T47D (cell line): ENCODE data around the gene IWS1.
"Not testable (repeated sequence)": the region's sequence is repeated elsewhere in the genome, so short reads cannot be mapped to it uniquely, and the experiment has no call there.

Experiments
- DNase-seq, 2 experiments: peaks; one replicate each; pipeline versions ENCODE4 v3.0.0 to v3.0.0-alpha.2; 2011 to 2012; ENCODE audit warnings: low read depth in 1 of 2, low spot score in 1 of 2
- JUND ChIP-seq: IDR thresholded peaks from 2 replicates; pipeline ENCODE4 v1.6.1; 2012; ENCODE audit warnings: low read depth
- in situ Hi-C: cut with HindIII; loops from 2 replicates; pipeline ENCODE4 v1.10.0; 2016; ENCODE audit warnings: low sequenced_read_pairs, low pct_unique_long_range_greater_than_20kb

The IWS1 gene

DNA sequence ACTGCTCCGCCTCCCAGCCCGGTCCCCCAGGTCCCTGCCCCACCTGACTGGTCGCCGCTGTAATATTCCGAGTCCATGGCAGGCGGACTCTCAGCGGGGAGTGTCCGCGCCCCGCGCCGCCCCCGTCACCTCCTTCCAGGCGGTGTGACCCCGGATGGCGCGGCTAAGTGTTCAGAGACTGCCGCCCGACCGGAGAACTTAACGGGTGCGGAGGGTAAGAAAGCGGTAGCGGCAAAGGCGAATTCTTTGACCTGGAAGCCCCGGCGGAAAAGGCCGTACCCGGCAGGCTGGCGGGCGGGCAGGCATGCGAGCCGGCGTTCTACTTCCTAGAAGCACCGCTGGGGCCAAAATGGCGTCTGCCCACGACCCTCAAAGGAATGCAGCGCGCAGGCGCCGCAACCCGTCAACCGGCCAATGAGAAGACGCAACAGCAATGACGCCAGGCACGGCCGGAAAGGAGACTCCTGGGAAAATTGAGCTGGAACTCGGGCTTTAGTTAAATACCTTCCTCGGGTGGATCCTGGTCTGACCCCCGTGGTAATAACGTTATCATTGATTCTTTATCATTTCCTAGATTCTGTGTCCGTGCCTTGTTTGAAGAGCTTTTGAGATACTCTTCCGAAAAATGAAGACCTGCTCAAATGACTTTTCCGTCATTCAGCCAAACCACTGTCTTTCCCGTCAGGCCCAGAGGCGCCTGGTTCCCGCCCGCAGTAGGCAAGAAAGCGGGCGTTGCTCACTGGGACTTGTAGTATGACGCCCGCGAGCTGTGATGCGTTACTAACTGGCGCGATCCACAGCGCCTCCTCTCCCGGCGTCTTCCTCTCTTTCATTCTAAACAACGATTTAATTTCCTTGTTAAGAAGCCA is at the start of gene IWS1:
Gene IWS1 (minus strand): TSS at position 358 of the 869 bp plus-strand sequence. CDS start 281 bp downstream, at position 77.
- in situ Hi-C loops = no loop called here
- TF ChIP-seq JUND = no peak
- DNase-seq = peak; percentile 78 to 95

DNA sequence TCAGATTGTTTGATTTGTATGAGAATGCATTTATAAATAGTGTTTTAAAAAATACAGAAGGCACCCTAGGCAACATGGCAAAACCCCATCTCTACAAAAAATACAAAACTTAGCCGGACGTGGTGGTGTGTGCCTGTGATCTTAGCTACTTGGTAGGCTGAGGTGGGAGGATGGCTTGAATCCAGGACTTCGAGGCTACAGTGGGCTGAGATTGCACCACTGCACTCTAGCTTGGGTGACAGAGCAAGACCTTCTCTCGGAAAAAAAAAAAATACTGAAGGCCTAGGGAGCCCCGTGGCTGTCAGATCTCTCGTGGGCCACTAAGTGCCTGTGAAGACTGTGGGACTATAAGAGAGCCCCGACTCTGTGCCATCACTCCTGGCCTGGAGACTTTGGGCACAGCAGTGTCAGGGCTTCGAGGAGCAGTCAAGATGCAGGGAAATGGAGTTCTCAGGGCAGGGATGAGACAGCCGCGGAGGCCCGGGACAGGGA is 49.7 kb upstream of the IWS1 start:
- no peak for DNase-seq
- in situ Hi-C loops = no loop called here
- TF ChIP-seq JUND = no peak

DNA sequence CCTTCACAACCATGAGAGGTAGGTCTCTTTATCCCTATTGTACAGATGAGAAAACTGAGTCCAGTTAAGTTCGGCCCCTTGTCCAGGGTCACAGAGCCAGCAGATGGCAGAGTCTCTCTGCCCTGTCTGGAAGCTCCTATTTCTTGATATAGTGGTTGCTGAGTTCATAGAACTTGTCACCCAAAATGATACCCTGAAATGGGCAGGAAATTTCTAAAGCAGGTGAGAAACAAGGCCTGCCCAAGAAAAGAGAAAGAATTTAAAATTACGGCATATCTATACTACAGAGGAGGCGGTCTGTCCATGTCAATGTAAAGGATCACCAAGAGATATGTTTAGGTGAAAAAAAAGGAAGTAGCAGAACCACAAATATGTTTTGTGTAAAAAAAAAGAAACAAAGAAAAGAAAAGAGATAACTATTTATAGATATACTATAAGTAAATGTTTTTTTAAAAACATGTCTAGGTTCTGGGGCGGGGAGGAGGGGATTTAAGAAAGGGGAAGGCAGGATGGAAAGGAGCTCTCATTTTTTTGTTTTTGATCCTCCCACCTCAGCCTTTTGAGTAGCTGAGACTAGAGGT is 49.0 kb upstream of the IWS1 start:
- in situ Hi-C loops = no loop called here
- no peak for TF ChIP-seq JUND
- DNase-seq = no peak

DNA sequence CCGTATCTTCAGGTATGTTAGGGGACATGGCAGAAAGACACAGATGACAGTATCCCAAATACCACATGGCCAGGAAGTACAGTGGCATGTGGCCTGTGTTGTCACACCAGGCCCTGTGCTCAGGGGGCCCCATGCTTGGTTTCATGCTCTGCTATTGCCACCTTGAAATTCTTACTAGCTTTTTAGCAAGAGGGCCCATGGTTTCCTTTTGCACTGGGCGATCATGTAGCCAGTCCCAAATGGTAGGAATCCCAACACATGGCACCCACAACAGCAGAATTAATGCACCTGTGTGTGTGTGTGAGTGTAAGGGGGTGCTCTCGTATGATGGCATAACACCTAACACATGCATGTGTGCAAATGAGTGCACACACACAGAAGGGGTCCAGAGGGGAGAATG is 48.4 kb upstream of the IWS1 start:
- no peak for DNase-seq
- in situ Hi-C loops = no loop called here
- no peak for TF ChIP-seq JUND

DNA sequence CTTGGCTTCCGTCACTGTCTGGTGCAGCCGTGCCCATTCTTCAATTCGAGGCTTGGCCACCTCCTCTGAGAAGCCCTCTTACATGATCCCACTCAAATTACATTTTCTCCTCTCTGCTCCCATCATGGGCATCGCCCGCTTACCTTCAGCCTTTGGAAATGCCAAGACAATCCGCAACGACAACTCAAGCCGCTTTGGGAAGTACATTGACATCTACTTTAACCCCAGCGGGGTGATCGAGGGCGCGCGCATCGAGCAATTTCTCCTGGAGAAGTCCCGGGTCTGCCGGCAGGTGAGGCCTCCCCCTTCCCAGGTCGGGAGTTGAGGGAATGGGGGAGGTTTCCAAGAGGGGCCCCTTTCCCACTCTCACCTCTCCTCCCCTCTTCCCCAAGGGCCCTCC is 47.5 kb upstream of the IWS1 start:
- in situ Hi-C loops = no loop called here
- TF ChIP-seq JUND = no peak

DNA sequence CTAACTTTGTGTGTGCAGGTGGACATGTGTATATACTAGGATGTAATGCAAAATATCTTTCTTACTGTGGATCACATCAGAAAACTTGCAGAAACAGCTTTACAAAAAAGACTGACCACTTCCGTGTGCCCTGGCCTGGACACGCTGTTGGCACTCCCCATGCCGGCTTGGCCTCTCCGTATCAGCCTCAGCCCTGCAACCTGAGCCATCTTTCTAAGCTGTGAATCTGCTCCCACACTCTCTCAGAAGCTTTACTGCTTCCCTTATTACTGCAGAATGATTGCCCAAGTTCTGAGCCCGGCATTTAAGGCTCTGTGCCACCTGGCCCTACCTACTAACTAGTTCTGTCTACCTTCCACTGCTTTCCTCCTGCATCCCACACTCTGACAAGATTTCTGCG is 47.0 kb upstream of the IWS1 start:
- in situ Hi-C loops = no loop called here
- TF ChIP-seq JUND = no peak
- no peak for DNase-seq

More for the DNA sequence above, 47.5 kb upstream of the IWS1 start:
- no peak for DNase-seq

DNA sequence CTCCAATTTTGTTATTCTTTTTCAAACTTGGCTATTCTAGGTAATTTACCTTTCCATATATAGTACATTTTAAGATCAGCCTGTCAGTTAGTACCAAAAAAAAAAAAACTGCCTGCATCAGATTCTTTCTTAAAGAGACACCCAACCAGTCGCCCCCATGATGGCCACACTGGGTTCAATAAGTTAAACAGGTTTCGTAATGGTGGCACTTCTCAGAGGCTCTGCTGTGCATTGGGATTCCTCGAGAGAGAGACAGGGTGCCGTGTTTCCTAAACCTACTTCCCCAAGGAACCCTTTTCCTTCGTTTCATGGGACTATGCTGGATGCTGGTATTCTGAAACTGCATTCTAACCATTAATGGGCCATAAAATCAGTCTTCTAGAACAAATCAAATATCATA is 46.6 kb upstream of the IWS1 start:
- in situ Hi-C loops = no loop called here
- no peak for DNase-seq
- no peak for TF ChIP-seq JUND

DNA sequence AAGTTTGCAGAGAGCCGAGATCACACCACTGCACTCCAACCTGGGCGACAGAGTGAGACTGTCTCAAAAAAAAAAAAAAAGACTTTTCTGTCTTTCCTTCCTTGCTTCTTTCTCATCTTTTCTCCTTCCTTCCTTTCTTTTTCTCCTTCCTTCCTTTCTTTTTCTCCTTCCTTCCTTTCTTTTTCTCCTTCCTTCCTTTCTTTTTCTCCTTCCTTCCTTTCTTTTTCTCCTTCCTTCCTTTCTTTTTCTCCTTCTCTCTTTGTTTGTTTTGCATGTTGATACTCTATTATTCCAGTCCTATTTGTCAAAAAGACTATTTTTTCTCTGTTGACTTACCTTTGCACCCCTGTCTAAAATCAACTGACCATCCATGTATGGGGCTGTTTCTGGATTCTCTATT is 46.1 kb upstream of the IWS1 start:
- in situ Hi-C loops, DNase-seq: not testable (repeated sequence)

DNA sequence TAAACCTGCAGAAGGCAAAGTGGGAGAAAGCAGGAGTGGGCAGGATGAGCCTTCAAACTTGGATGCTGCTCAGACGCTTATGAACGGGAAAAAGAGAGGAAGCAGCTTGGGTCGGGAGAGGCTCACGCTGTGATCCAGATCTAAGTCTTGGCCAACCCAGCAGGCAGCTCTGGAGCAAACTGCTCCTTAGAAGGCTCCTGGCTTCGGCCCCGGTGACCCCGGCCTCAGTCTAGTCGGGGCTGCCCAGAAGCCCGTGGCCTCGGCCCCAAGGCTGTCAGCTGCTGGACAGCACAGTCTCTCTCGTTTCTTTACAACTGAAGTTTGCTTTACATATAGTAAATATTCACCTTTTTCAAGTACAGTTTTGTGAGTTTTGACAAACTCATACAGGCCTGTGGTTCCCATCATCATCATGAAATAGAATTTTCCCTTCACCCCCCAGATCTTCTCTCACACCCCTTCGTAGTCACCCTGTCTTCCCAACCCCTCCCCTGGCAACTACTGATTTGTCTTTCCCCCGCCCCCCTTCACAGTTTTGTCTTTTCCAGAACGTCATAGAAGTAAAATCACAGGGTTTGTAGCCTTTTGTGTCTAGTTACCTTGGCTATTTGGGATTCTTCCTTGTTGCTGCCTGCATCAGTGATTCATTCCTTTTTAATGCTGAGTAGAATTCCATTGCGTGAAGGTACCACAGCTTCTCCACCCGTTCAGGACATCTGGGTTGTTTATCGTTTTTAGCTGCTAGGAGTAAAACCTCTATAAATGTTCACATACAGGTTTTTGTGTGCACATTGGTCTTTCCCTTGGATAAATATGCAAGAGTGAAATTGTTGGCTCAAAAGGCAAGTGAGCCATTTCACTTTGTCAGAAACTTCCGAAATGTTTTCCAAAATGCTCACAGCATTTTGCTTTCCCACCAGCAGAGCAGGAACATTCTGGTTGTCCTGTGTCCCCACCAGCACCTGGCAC is 44.3 kb upstream of the IWS1 start:
- DNase-seq = no peak

DNA sequence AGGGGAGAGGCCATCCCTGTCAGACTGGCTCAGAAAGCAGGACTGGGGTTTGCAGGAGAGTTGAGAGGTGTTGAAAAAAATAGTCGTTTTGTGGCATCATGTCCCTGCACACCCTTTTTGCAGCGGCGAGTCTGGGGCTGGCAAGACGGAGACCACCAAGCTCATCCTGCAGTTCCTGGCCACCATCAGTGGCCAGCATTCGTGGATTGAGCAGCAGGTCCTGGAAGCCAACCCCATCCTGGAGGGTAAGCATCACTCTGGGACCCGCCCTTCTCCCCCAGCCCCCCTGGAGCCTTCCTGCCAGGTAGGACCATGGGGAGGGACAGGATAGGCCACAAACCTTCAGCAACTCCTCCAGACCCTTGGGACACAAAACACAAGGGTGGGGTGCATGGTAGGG is 43.4 kb upstream of the IWS1 start:
- no peak for DNase-seq
- in situ Hi-C loops = no loop called here
- no peak for TF ChIP-seq JUND

More for the DNA sequence above, 44.3 kb upstream of the IWS1 start:
- TF ChIP-seq JUND = no peak
- in situ Hi-C loops = no loop called here

DNA sequence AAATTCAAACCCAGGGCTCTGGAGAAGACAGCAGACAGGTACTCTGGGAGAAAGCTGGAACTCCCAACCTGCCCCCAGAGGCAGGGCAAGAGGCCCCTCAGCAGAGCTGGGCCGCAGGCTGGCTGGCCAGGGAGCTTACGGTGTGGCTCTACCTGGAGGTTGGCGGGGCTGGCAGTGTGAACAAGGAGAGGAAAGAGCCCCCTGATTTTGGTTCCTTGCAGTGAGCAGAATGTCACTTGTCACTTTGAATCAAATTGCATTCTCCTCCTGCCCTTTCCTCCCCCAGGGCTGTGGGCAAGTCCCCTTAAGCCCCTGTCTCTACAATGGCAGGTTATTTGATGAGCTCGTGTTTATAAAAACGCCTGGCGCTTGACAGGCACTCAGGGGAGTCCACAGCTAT is 41.8 kb upstream of the IWS1 start:
- in situ Hi-C loops = no loop called here
- TF ChIP-seq JUND = no peak
- DNase-seq = no peak

DNA sequence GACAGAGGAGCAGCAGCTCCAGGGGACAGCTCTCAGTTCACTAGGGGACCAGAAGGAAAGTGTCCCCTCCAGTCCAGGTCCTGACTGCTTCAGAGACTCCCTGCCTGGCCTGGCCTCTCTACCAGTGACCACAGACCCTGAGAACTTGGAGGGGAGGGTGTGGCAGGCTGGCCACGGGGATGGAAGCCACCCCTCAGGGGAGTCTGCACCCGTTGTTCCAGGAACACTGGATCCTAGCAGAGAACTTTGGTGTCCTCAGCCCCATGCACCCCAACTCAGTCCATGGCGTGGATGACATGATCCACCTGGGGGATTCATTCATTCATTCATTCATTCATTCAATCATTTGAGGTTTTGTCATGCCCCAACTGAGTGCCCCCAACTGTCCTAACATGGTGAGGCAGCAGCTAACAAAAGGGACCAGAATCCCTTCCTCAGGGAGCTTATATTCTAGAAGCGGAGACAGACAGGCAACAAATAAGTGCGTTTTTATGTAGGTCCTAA is 41.1 kb upstream of the IWS1 start:
- TF ChIP-seq JUND = no peak
- DNase-seq = no peak
- in situ Hi-C loops = no loop called here
